Ishikawa (cell line): ENCODE results near the gene CXXC5.
A peak's percentile ranks its signal among the peaks of the same experiment; 100 is the strongest.

ENCODE experiments used
- CEBPB ChIP-seq: IDR thresholded peaks from 2 replicates; pipeline ENCODE4 v1.6.1; 2012
- CREB1 ChIP-seq: IDR thresholded peaks from 2 replicates; pipeline ENCODE4 v1.6.1; 2012; ENCODE audit warnings: low read depth
- EGR1 ChIP-seq: IDR thresholded peaks from 2 replicates; pipeline ENCODE4 v1.6.1; 2012
- EP300 ChIP-seq: IDR thresholded peaks from 2 replicates; pipeline ENCODE4 v1.6.1; 2012; ENCODE audit warnings: borderline replicate concordance
- FOXM1 ChIP-seq: IDR thresholded peaks from 2 replicates; pipeline ENCODE4 v1.6.1; 2012; ENCODE audit warnings: low read depth, borderline replicate concordance
- NFIC ChIP-seq: IDR thresholded peaks from 2 replicates; pipeline ENCODE4 v1.6.1; 2012
- RAD21 ChIP-seq: IDR thresholded peaks from 2 replicates; pipeline ENCODE4 v1.6.1; 2012; ENCODE audit warnings: low read depth
- TAF1 ChIP-seq: IDR thresholded peaks from 2 replicates; pipeline ENCODE4 v1.6.1; 2012; ENCODE audit warnings: low read depth, mild to moderate bottlenecking
- TCF12 ChIP-seq: IDR thresholded peaks from 2 replicates; pipeline ENCODE4 v1.6.1; 2012; ENCODE audit warnings: low read depth
- TEAD4 ChIP-seq: IDR thresholded peaks from 2 replicates; pipeline ENCODE4 v1.6.1; 2012
- YY1 ChIP-seq: IDR thresholded peaks from 2 replicates; pipeline ENCODE4 v1.6.1; 2012; ENCODE audit warnings: low read depth
- ZBTB7A ChIP-seq: IDR thresholded peaks from 2 replicates; pipeline ENCODE4 v1.6.1; 2012; ENCODE audit warnings: low read depth
- TF ChIP-seq, protein P1 (sequence below): IDR thresholded peaks from 2 replicates; pipeline ENCODE4 v1.6.1; 2012
- TF ChIP-seq, protein P2 (sequence below): IDR thresholded peaks from 2 replicates; pipeline ENCODE4 v1.6.1; 2012
- TF ChIP-seq, protein P3 (sequence below): IDR thresholded peaks from 2 replicates; pipeline ENCODE4 v1.6.1; 2012; ENCODE audit warnings: low read depth, mild to moderate bottlenecking

Gene CXXC5

DNA sequence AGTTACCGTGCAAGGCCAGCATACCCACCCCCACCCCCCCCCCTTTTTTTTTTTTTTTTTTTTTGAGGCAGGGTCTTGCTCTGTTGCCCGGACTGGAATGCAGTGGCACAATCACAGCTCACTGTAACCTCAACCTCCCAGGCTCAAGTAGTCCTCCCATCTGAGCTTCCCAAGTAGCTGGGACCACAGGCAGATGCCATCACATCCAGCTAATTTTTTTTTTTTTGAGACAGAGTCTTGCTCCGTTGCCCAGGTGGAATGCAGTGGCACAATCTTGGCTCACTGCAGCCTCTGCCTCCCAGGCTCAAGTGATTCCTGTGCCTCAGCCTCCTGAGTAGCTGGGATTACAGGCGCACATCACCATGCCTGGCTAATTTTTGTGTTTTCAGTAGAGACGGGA lies 22.8 kb upstream of the CXXC5 start:
- TF ChIP-seq, protein P1, sequence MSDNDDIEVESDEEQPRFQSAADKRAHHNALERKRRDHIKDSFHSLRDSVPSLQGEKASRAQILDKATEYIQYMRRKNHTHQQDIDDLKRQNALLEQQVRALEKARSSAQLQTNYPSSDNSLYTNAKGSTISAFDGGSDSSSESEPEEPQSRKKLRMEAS: 0 out of 2 replicates have a peak, but pooled peaks have one; percentile 15
- peak; percentile 85 for TF ChIP-seq TEAD4
- TF ChIP-seq CEBPB: 0 out of 2 replicates have a peak, but pooled peaks have one; percentile 44
- 0 out of 2 replicates have a peak, but pooled peaks have one; percentile 40 for TF ChIP-seq TCF12
- TF ChIP-seq, protein P2, sequence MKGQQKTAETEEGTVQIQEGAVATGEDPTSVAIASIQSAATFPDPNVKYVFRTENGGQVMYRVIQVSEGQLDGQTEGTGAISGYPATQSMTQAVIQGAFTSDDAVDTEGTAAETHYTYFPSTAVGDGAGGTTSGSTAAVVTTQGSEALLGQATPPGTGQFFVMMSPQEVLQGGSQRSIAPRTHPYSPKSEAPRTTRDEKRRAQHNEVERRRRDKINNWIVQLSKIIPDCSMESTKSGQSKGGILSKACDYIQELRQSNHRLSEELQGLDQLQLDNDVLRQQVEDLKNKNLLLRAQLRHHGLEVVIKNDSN: 0 out of 2 replicates have a peak, but pooled peaks have one; percentile 4
- peak; percentile 29; the same call in 1 of the 2 replicates for TF ChIP-seq NFIC
- peak; percentile 4; the same call in 1 of the 2 replicates for TF ChIP-seq RAD21

DNA sequence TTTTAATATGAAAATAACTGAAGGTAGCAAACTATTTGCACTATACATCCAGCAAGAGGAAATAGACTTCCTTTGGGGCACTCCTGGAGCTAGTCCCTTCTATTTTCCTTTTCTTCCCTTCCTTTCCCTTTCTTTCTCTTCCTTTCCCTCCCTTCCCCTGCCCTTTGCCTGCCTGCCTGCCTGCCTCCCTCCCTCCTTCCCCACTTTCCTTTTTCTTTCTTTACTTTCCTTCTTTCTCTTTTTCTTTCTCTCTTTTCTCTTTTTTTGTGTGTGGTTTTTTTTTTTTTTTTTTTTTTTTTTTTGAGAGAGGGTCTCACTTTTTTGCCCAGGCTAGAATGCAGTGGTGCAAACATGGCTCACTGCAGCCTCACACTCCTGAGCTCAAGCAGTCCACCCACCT lies 17.3 kb upstream of the CXXC5 start:
- TF ChIP-seq YY1 (no peak), TEAD4 (no peak), TCF12 (no peak), CREB1 (no peak)
- TF ChIP-seq, protein P3, sequence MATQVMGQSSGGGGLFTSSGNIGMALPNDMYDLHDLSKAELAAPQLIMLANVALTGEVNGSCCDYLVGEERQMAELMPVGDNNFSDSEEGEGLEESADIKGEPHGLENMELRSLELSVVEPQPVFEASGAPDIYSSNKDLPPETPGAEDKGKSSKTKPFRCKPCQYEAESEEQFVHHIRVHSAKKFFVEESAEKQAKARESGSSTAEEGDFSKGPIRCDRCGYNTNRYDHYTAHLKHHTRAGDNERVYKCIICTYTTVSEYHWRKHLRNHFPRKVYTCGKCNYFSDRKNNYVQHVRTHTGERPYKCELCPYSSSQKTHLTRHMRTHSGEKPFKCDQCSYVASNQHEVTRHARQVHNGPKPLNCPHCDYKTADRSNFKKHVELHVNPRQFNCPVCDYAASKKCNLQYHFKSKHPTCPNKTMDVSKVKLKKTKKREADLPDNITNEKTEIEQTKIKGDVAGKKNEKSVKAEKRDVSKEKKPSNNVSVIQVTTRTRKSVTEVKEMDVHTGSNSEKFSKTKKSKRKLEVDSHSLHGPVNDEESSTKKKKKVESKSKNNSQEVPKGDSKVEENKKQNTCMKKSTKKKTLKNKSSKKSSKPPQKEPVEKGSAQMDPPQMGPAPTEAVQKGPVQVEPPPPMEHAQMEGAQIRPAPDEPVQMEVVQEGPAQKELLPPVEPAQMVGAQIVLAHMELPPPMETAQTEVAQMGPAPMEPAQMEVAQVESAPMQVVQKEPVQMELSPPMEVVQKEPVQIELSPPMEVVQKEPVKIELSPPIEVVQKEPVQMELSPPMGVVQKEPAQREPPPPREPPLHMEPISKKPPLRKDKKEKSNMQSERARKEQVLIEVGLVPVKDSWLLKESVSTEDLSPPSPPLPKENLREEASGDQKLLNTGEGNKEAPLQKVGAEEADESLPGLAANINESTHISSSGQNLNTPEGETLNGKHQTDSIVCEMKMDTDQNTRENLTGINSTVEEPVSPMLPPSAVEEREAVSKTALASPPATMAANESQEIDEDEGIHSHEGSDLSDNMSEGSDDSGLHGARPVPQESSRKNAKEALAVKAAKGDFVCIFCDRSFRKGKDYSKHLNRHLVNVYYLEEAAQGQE: no peak
- TF ChIP-seq, protein P2: no peak

DNA sequence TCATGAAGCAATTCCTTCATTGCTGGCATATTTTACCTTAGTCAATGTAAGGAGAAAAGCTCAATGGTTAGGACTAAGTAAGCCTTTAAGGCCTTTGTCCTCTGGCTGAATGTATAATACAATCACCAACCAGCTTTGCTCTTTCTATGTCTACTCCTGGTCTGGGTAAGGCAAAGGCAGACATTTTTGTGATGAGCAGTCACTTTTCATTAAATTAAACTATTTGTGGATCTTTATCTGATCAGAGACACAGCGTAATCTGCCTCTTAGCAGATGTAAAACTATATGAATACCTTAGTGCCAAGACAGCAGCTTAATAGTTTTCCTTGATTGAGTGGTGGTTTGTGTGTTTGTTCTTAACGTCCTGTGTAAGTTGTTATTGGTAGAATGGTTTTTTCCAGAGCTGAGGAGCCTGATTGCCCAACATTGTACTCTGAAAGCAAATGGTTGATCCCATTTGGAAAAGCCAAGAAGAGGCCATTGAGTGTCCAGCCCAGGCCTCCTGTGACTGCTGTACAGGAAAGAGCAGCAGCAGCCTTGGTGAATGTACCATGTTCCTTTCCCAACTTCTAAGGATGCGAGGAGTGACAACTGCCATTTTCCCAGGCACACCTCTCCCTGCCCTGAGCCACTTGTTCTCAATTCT lies 16.5 kb upstream of the CXXC5 start:
- no peak for TF ChIP-seq EP300

DNA sequence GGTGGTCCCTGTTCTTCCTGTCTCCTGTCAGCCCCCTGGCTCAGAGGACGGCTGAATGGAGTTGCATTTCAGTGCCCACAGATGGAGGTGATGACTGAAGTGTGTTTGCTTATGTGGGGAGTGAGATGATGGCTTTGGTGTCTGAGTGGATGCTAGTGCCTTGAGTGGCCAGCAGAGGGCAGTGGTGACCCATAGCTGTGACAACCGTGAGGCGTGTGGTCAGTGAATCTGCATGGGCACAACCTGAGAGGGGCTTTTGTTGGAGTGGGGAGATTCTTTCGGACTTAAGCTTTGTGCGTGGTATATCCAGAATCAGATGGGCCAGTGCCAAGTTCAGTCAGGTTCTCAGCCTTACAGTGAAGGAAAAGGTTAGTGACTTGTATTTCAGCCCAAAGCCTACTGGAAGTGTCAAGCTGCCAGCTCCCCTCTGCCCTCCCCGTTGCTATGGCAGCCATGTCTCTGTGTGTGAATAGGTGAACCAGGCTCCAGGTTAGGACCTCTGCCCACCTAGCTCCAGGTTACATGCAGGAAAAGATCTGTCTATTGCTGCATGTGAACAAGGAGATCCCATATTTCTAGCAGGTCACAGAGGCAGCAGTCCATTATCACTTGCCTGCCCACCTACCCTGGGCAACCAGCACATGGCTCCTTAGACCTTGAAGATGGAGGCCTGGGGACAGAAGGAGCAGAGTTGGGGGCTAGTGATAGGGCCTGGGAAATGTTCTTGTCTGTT lies 14.7 kb upstream of the CXXC5 start:
- TF ChIP-seq EGR1: no peak
- TF ChIP-seq YY1: no peak
- TF ChIP-seq RAD21: peak; percentile 96
- no peak for TF ChIP-seq FOXM1
- no peak for TF ChIP-seq TEAD4
- TF ChIP-seq EP300: no peak
- TF ChIP-seq CREB1: no peak
- TF ChIP-seq CEBPB: no peak
- TF ChIP-seq, protein P2: no peak

DNA sequence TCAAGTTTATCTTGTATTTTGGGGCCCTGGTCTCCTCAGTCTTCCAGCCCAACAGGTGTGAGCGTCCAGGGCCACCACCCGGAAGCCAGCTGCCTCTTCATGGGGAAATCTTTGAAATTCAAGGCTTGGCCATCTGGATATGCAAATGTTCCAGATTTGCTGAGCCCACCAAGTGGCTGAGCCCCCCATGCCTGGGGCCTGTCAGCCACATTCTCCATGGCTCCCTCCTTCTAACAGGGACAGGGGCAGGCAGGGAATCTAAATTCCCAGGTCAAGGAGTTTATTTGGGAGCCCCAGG lies 14.2 kb upstream of the CXXC5 start:
- TF ChIP-seq CEBPB (no peak), TAF1 (no peak), RAD21 (no peak), FOXM1 (no peak), CREB1 (no peak), ZBTB7A (no peak), EGR1 (no peak), EP300 (no peak), NFIC (no peak), TEAD4 (no peak), YY1 (no peak)
- TF ChIP-seq, protein P3: no peak
- TF ChIP-seq, protein P2: no peak
- TF ChIP-seq, protein P1: no peak
